ENCODE data around the gene SUFU. TPM values are rescaled to one million over a fixed set of nuclear protein-coding genes. Genes with fewer than 3 reads are reported as not detected.
"Not testable (repeated sequence)": the region's sequence is repeated elsewhere in the genome, so short reads cannot be mapped to it uniquely, and the experiment has no call there.

The SUFU gene
- total RNA-seq, 1 donor from 2014 or later, result 8.1 TPM

- DNase-seq (ENCODE audit: low read depth), result no peak
Measured at GRCh38 chr10:102511583-102512274, 8.0 kb downstream of the SUFU start.

DNA sequence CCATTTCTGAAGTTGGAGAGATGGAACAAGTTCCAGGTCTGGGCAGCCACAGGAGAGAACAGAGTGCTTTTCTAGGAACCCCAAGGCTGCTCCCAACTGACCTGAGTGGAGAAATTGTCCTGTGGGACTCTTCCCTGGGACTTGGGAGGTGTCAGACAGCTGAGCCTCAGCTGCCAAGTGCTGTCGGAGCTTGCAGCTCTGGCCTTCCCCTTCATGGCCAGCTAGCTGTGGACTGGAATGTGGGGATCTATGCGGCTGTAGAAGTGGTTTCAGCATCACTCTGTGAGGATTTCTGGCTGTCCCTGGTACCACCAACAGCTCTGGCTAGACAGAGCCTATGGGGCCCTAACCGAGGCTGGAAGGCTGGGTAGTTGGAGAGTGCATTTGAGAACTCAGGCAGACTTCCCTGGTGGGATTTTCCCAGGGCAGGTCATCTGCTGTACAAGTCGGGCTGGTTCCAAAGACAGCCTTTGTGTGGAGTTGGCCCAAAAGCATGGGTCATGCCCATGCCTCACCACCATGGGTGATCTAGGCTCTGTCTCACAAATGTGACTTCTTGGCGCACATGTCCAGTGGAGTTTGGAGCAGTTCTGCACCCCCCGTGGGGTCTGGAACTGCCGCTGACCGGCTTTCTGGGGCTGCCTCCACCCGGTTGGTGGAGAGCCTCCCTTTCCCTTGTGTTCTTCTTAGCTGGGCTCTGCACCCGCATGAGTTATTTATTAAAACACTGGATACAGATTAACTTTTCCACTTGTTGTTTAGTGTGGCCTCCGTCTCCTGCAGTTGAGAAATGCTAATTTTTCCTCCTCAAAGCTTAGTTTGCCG, 10.9 kb downstream of the SUFU start:
- DNase-seq (ENCODE audit: low read depth), result peak; percentile 95

DNA sequence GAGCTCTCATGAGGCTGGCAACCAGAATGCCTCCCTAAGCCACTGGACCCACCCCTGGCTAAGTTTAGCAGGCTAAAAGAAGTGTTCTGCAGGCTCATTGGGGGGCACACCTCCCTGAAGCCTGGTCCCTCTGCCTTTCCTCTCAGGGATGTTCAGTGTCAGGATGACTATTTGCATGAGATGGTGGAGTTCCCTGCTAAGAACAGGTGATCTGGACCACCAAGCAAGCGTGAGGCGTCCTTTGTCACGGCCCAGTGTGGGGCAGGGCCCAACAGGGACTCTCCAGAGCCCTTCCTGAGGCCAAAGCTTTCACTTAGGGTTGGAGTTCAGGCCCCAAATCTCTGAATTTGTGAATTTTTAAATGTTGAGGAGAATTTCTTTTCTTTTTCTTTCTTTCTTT, 12.0 kb downstream of the SUFU start:
- DNase-seq (ENCODE audit: low read depth), result no peak

DNA sequence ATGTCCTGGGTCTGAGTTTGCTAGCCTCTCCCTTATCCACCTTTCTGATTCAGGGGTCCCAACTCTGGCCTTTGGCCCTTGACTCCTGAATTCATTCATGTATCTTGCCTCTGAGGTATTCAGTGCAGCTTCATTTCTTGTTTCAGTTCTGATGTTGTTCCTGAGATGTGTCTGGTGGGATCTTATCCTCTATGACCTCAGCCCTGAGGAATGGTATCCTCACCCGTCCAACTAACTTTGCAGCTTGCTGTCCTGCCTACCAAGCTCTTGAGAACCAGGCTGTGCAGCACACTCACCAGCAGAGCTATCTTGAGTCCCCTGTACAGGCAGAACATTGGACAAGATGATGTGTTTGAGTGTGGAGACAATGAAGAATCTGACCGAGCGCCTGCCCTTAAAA, 13.8 kb downstream of the SUFU start:
- DNase-seq (ENCODE audit: low read depth), result no peak

DNA sequence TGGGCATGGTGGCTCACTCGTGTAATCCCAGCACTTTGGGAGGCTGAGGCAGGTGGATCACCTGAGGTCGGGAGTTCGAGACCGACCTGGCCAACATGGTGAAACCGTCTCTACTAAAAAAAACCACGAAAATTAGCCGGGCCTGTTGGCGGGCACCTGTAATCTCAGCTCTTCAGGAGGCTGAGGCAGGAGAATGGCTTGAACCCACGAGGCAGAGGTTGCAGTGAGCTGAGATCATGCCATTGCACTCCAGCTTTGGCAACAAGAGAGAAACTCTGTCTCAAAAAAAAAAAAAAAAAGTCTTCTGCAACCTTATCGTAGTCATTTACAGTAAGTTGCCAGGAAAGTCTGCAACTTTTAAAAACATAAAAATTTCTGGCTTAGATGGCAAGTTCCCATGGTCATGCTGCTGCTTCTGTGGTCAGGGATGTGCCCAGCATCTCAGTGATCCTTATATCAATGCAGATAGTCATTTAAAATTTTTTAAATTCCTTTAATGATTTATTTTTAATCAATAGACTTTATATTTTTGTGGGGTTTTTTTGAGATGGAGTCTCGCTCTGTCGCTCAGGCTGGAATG, 15.6 kb downstream of the SUFU start:
- no peak for DNase-seq (ENCODE audit: low read depth)

DNA sequence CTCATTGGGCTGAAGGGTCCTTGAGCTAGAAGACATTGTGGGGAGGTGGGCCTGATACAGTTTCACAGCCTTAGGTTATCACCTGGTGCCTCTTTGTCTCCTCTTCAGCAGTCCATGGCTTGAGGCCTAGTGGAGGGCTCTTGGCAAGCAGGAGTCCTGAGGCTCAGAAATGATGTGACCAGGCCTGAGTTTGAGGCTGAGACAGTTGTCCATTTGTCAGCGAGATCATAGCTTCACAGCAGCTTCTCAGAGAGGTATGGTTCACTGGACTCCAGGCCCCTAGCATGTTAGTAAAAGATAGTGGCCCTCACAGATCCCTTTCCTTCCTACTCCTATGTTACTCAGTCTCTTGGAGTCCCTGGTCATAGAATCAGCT, 19.1 kb downstream of the SUFU start:
- DNase-seq (ENCODE audit: low read depth), result no peak

- DNase-seq (ENCODE audit: low read depth), result peak; percentile 57
Measured at GRCh38 chr10:102523250-102524029, 19.7 kb downstream of the SUFU start.

DNA sequence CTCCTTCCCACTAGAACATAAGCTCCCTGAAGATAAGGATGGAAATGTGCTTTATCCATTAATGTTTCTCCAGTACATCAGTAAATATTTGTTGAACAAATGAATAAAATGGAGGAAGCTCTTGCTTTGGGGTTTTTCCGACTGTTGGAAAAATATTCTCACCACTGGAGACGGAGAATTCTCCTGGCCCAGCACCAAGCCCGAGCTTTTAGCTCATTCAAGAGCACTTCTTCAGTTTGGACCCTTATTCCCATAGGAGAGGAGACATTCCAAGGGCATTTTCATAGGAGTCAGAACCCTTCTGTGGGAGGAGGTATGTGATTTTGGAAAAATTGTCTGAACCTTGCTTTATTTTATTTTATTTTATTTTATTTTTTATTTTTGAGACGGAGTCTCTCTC, 21.0 kb downstream of the SUFU start:
- no peak for DNase-seq (ENCODE audit: low read depth)

GRCh38 chr10:102527546-102527945, 23.8 kb downstream of the SUFU start:
- DNase-seq (ENCODE audit: low read depth), result no peak

GRCh38 chr10:102534333-102534732, 30.6 kb downstream of the SUFU start:
- DNase-seq (ENCODE audit: low read depth), result no peak

DNA sequence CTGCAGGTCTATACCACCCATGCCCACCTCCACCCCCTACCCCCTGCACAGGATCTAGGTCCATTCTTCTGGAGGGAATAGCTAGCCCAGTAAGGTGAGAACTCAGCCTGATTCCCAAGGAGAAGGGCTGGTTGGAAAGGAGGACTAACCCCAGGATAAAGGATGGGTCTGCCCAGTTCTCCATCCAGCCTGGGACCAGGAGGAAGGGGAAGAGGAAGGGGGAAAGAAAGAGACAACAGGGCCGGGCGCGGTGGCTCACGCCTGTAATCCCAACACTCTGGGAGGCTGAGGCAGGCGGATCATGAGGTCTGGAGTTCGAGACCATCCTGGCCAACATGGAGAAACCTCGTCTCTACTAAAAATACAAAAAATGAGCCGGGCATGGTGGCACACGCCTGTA, 31.2 kb downstream of the SUFU start:
- not testable (repeated sequence) for DNase-seq (ENCODE audit: low read depth)

GRCh38 chr10:102535481-102536147, 31.8 kb downstream of the SUFU start:
- DNase-seq (ENCODE audit: low read depth), result no peak

- DNase-seq (ENCODE audit: low read depth), result no peak
Measured at GRCh38 chr10:102537367-102537766, 33.6 kb downstream of the SUFU start.

DNA sequence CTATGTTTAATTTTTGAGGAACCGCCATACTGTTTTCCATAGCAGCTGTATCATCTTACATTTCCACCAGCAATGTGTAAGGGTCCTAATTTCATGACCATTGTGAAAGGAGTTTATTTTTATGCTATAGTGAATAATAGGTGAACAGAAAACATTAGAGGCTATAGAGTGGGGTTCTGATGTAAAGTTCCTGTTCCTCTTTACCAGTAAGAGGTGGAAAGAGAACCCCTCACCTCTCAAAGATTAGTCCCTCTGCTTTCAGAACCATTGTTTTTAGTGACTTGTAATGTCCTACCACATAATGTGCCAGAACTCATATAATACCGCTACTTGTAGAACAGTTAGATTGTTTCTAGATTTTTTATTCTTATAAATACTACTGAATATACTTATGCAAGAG, 34.2 kb downstream of the SUFU start:
- no peak for DNase-seq (ENCODE audit: low read depth)

DNA sequence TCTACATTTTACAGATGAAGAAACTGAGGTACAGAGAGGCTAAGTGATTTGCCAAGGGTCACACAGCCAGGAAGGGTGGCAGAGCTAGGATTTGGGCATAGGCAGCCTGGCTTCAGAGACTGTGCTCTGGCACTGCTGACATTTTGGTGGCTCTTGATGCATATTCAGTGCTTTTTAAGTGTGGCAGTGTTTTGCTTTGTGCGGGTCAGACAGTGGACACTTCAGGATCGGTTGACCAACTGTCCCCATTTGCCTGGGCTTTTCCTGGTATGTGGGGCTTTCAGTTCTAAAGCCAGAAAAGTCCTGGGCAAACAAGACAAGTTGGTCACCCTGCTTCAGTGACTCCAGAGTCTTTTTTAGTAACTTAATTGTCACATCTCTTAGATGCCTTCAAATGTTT, 35.0 kb downstream of the SUFU start:
- DNase-seq (ENCODE audit: low read depth), result peak; percentile 10

DNA sequence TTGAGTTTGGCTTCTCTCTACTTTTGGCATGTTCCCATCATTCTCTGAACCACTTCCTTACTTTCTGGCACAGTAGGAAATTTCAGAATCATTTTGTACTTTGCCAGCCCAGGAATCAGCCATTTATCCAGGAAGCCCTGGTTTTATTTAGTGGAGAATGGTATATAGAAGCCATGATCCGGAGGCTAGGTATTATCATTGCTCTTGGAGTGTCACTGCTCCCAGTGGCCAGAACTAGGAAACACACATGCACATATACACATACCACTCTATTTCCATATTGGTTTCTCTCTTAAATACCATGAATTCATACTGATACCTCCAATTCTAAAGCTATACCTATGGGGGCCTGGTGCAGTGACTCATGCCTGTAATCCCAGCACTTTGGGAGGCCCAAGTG, 36.3 kb downstream of the SUFU start:
- DNase-seq (ENCODE audit: low read depth), result peak; percentile 31

GRCh38 chr10:102542800-102543418, 39.1 kb downstream of the SUFU start:
- peak; percentile 54 for DNase-seq (ENCODE audit: low read depth)

DNA sequence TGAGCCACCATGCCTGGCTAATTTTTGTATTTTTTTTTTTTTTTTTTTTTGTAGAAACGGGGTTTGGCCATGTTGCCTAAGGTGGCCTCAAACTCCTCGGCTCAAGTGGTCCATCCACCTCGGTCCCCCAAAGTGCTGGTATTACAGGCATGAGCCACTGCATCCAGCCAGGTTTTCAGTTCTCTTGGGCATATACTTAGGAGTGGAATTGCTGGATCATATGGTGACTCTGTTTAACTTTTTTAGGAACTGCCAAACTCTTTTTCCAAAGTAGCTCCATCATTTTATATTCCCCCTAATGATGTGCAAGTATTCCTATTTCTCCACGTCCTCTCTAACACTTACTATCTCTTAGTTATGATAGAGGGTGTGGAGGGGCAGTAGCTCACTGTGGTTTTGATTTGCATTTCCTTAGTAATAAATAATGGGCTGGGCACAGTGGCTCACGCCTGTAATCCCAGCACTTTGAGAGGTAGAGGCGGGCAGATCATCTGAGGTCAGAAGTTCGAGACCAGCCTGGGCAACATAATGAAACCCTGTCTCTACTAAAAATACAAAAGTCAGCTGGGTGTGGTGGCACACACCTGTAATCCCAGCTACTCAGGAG, 41.6 kb downstream of the SUFU start:
- DNase-seq (ENCODE audit: low read depth), result no peak

DNA sequence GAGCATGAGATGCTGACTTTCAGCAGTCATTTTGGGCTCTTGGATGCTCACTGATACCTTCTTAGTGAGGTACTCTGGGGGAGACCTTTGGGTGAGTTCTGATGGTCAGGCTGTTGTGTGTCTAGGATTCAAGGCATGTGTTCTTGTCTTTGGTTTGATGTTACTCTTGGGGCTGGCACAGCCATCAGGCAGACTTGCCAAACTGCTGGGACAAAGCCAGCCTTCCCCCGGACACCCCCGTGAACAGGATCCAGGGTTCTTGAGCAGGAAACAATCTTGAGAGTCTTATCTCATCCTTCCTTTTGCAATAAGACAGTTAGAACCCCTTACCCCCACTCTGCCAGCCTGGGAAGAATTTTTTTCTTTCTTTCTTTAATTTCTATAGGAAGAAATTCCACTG, 42.2 kb downstream of the SUFU start:
- no peak for DNase-seq (ENCODE audit: low read depth)

GRCh38 chr10:102546606-102547320, 43.0 kb downstream of the SUFU start:
- no peak for DNase-seq (ENCODE audit: low read depth)
